Effector CD8-positive, alpha-beta T cell (primary cell): Measurements from ENCODE around the gene SIGLEC6.

ENCODE experiments used
- DNase-seq: peaks from one replicate; lab custom pipeline; 2025; lab: John Stamatoyannopoulos, UW

Gene SIGLEC6

GRCh38 chr19:51548891-51549305 lies 17.4 kb upstream of the SIGLEC6 start:
- DNase-seq, result no peak

DNA sequence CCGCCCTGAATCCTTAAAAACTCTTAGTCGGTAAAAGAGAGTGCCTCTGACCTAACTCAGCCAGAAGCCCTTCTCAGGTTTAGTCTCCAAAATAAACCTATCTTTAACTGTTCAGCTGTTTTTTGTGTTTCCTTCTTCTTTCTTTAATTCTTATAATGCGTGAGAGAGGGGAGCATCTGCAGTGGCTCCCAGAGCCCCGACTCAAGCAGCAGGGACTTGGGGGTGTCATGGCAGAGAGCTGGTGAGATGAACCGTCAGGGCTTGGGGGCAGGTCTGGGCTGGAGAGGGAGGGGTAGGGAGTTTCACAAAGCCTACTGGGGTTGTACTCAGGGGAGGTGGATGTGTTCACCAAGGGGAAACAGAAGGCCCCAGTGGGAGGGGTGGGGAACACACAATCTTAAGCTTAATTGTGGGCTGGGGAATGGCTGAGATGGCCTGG lies 16.8 kb upstream of the SIGLEC6 start:
- DNase-seq, result no peak

- DNase-seq, result no peak
These were observed 16.1 kb upstream of the SIGLEC6 start for GRCh38 chr19:51547397-51548212.

DNA sequence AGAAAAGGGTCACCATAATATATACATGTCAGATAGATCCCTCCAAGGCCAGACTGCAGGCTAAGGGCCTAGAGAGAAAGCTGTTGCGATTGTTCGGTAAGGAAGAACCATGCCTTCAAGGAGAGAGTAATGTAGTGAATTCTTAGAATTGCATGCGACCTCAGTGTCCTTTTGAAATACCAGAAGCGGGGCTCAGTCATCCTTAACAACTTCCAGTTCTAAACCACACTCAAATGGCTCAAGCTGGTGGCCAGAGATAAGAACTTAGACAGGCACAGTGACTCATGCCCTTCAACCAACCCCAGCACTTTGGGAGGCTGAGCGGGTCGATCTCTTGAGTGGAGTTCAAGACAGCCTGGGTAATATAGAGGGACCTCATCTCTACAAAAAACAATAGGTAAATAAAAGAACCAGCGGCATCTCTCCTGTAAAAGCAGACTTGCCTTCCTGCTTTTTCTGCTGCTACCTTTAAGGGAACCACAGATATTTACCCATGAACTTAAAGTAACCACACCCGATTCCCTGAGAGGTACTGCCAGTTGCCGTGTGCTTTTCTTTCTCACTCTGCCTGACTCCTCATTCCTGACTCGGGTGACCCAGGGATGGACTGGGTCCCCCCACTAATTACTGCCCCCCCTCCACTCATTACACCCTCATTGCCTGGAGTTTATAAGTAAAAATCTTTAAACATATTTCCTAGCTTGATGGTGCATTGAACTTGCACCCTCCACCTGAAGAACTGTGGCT lies 15.4 kb upstream of the SIGLEC6 start:
- DNase-seq, result no peak

- no peak for DNase-seq
These were observed 14.7 kb upstream of the SIGLEC6 start for GRCh38 chr19:51546107-51546649.

GRCh38 chr19:51544038-51544437 lies 12.6 kb upstream of the SIGLEC6 start:
- no peak for DNase-seq

- no peak for DNase-seq
These were observed 11.2 kb upstream of the SIGLEC6 start for GRCh38 chr19:51542699-51543098.

GRCh38 chr19:51541458-51542357 lies 10.2 kb upstream of the SIGLEC6 start:
- DNase-seq, result no peak

- DNase-seq, result no peak
These were observed 8.4 kb upstream of the SIGLEC6 start for GRCh38 chr19:51539821-51540366.

- no peak for DNase-seq
These were observed 4.1 kb upstream of the SIGLEC6 start for GRCh38 chr19:51535535-51535934.

- DNase-seq, result no peak
These were observed 854 bp downstream of the SIGLEC6 start for GRCh38 chr19:51530616-51531015.

DNA sequence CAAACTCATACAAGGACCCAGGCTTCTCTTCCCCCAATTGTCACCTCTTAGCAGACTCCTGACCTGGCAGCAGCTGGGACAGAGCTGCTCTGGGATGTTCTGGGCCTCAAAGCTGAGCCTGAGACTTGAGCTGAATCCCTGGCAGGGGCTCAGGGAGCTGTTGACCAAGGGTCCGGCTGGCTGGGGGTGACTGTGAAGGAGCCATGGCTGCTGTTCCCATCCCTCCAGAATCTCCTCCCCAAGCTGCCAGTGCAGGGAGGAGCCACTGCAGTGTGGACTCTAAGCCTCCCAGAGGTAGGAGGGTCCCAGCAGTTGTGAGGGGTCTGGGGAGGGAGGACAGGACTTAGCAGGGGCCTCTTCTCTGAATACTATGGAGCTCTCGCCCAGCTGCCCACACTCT lies 2.2 kb downstream of the SIGLEC6 start:
- DNase-seq, result no peak

DNA sequence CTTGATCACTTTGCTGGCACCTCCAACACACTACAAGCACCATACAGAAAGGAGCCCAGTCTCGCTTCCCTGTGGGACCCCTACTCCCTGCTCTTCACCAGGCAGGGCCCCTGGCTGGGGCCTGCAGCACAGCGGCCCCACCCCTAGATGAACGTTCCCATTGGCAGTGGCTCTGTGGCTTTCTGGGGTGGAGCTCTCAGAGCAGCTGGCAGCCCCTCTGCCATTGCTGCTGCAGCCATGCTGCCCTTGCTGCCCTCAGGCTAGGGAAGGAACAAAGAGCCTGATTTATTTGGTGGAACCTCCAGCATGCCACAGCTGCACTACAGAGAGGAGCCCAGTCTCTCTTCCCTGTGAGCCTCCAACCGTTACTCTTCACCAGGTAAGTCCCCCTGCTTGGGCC lies 5.8 kb downstream of the SIGLEC6 start:
- no peak for DNase-seq

- no peak for DNase-seq
These were observed 6.7 kb downstream of the SIGLEC6 start for GRCh38 chr19:51524666-51525264.

GRCh38 chr19:51521781-51522180 lies 9.7 kb downstream of the SIGLEC6 start:
- DNase-seq, result no peak

DNA sequence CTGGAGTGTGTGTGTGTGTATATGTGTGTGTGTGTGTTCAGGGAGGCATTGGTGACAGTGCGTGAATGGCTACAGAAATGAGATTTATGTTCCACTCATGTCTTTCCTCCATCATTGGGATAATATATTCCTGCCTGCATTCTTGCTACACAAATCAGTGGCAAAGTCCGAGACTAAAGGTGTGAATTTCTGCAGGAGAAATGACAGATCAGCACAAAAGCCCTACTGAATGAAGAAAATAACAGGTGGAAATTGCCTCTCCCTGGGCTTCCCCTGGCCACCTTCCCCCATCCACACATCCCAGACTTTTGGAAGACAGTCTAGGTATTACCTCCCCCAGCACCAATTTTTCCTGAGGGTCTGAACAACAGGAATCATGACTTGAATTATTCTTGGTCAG lies 10.1 kb downstream of the SIGLEC6 start:
- no peak for DNase-seq

DNA sequence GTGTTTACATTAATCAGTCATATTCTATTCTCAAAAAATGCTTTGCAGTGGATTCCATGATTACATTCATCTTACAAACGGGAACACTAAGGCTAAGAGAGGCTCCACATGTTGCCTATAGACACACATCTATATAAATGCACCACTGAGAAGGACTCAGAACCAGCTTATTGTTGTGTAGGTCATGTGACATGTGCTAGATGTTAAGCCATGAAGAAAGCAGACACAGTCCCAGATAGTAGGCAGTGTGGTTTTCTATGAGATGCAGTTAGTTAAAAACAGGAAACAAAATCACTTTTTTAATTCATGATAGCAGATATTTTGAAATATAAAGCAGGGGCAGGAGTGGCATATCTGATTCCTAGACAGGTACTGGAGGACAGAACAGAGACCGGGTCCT lies 10.7 kb downstream of the SIGLEC6 start:
- DNase-seq, result no peak

- DNase-seq, result no peak
These were observed 16.5 kb downstream of the SIGLEC6 start for GRCh38 chr19:51514866-51515481.

GRCh38 chr19:51513968-51514367 lies 17.5 kb downstream of the SIGLEC6 start:
- DNase-seq, result no peak

DNA sequence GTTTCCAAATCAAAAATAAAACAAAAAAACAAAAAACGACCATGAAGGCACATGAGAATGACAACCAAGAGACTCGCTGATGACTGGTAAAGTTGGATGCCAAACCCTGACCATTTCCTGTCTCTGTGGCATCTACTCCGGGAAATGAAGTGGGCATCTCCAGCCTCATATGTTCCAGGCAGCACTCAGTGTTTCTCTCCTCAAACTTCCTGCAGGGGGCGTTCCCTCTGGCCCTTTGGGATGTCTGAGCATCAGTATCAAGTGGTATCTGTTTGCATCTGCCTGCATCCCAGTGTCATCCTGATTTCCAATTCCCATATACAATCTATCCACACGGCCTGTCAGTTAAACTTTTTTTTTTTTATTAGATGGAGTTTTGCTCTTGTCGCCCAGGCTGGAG lies 20.1 kb downstream of the SIGLEC6 start:
- DNase-seq, result no peak
